NB4 (cell line): ENCODE data around the gene ZNF445.

Source experiments
- DNase-seq: peaks from one replicate; pipeline ENCODE4 v3.0.0; 2010; ENCODE audit warnings: low read depth
- H3K4me3 ChIP-seq: one replicate; pipeline ENCODE4 v1.5.1; 2011; ENCODE audit warnings: mild to moderate bottlenecking, low read depth, low read length, moderate library complexity
- CTCF ChIP-seq: IDR thresholded peaks from one replicate; pipeline ENCODE4 v1.5.1; 2012; ENCODE audit warnings: low read depth, low read length
- MAX ChIP-seq: IDR thresholded peaks from 2 replicates; pipeline ENCODE4 v1.6.1; 2011; ENCODE audit warnings: low read depth, low read length
- MYC ChIP-seq: IDR thresholded peaks from 2 replicates; pipeline ENCODE4 v1.6.1; 2011; ENCODE audit warnings: low read depth, low read length
- POLR2A ChIP-seq: IDR thresholded peaks from 2 replicates; pipeline ENCODE4 v1.6.1; 2011; ENCODE audit warnings: mild to moderate bottlenecking; ENCODE audit not compliant: insufficient read length; ENCODE audit errors: extremely low read depth

ZNF445 gene

GRCh38 chr3:44396200-44397171 lies 81.0 kb downstream of the ZNF445 start:
- DNase-seq = no peak
- TF ChIP-seq CTCF (no peak), POLR2A (no peak), MYC (no peak)
- H3K4me3 ChIP-seq = no peak overlapping the region

GRCh38 chr3:44395714-44396113 lies 81.8 kb downstream of the ZNF445 start:
- TF ChIP-seq POLR2A = no peak
- no peak for TF ChIP-seq MYC
- no peak for TF ChIP-seq MAX
- no peak for TF ChIP-seq CTCF
- H3K4me3 ChIP-seq = no peak overlapping the region
- no peak for DNase-seq

GRCh38 chr3:44392489-44392888 lies 85.0 kb downstream of the ZNF445 start:
- no peak for DNase-seq
- no peak for TF ChIP-seq CTCF
- no peak for TF ChIP-seq POLR2A
- TF ChIP-seq MAX = no peak
- TF ChIP-seq MYC = no peak

GRCh38 chr3:44387404-44387803 lies 90.1 kb downstream of the ZNF445 start:
- DNase-seq = no peak
- H3K4me3 ChIP-seq = no peak overlapping the region
- TF ChIP-seq POLR2A (no peak), MYC (no peak), CTCF (no peak), MAX (no peak)

More at GRCh38 chr3:44392489-44392888, 85.0 kb downstream of the ZNF445 start:
- H3K4me3 ChIP-seq = no peak overlapping the region
